Measurements from ENCODE around the gene CCRL2. TPM values are rescaled to one million over a fixed set of nuclear protein-coding genes. Genes with fewer than 3 reads are reported as not detected.
"Not testable (repeated sequence)": the region's sequence is repeated elsewhere in the genome, so short reads cannot be mapped to it uniquely, and the experiment has no call there.

The CCRL2 gene
- total RNA-seq, 1 donor from 2014 or later: 28.5 TPM

DNA sequence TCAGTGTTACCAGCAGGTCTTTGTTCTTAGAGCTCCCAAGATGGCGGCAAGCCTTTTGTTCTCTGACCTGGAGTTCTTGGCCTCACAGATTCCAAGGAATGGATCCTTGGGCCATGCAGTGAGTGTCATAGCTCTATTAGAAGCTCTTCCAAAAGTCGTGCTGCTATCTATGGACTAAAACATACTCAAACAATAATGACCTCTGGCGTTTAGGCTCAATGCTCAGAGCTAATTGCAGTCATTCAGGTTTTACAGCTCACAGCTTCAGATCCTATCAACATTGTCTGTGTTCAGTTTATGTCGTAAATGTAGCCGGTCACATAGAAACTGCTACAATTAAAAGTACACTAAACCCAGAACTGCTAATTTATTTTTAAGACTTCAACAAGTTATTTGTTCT lies 22.2 kb downstream of the CCRL2 start:
- intact Hi-C loops (cut with DNase I): no loop called here
- DNase-seq (no peak), ATAC-seq (no peak)
- Histone ChIP-seq H3K36me3 (no peaks in the 10 kb centered on the region), H3K27me3 (no peaks in the 10 kb centered on the region), H3K4me3 (no peak overlapping the region), H3K9me3 (no peaks in the 10 kb centered on the region), H3K27ac (no peak overlapping the region), H3K4me1 (peaks cover 8% of the 10 kb centered on the region)
- TF ChIP-seq, protein P1, sequence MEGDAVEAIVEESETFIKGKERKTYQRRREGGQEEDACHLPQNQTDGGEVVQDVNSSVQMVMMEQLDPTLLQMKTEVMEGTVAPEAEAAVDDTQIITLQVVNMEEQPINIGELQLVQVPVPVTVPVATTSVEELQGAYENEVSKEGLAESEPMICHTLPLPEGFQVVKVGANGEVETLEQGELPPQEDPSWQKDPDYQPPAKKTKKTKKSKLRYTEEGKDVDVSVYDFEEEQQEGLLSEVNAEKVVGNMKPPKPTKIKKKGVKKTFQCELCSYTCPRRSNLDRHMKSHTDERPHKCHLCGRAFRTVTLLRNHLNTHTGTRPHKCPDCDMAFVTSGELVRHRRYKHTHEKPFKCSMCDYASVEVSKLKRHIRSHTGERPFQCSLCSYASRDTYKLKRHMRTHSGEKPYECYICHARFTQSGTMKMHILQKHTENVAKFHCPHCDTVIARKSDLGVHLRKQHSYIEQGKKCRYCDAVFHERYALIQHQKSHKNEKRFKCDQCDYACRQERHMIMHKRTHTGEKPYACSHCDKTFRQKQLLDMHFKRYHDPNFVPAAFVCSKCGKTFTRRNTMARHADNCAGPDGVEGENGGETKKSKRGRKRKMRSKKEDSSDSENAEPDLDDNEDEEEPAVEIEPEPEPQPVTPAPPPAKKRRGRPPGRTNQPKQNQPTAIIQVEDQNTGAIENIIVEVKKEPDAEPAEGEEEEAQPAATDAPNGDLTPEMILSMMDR (IDR thresholded peaks at IDR 0.05): no peak

DNA sequence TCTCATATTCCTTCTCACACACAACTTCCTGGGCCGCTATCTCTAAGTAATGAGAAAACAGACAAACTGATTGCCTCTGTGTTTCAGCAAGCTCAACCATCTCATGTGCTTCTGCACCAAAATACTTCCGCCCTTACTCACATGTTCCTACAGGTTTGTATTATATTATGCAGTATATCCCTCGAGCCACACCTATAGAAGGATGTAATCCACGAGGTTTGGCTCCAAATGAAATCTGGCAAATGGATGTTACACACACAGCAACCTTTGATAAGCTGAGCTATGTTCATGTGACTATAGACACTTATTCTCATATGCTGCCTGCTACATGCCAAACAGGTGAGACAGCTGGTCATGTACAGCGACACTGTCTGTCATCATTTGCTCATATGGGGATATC lies 22.6 kb downstream of the CCRL2 start:
- Histone ChIP-seq H3K9me3 (no peaks in the 10 kb centered on the region), H3K36me3 (no peaks in the 10 kb centered on the region), H3K27me3 (no peaks in the 10 kb centered on the region), H3K4me1 (peaks cover 8% of the 10 kb centered on the region), H3K27ac (no peak overlapping the region), H3K4me3 (no peak overlapping the region)
- TF ChIP-seq, protein P1 (IDR thresholded peaks at IDR 0.05): no peak
- ATAC-seq (no peak), DNase-seq (no peak)
- intact Hi-C loops (cut with DNase I): no loop called here

DNA sequence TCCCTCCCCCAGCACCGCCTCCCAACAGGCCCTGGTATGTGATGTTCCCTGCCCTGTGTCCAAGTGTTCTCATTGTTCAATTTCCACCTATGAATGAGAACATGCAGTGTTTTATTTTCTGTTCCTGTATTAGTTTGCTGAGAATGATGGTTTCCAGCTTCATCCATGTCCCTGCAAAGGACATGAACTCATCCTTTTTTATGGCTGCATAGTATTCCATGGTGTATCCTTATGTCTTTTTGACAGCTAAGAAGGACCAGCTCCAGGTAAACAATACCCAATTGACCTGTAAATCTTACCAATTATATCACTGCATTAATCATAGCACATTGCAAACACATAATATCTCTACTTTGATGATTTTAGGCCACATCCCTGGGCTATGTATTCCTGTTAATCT lies 23.8 kb downstream of the CCRL2 start:
- intact Hi-C loops (cut with DNase I); H3K9me3 ChIP-seq; H3K27me3 ChIP-seq; DNase-seq; H3K27ac ChIP-seq; H3K4me3 ChIP-seq; ATAC-seq; H3K36me3 ChIP-seq; H3K4me1 ChIP-seq: not testable (repeated sequence)

DNA sequence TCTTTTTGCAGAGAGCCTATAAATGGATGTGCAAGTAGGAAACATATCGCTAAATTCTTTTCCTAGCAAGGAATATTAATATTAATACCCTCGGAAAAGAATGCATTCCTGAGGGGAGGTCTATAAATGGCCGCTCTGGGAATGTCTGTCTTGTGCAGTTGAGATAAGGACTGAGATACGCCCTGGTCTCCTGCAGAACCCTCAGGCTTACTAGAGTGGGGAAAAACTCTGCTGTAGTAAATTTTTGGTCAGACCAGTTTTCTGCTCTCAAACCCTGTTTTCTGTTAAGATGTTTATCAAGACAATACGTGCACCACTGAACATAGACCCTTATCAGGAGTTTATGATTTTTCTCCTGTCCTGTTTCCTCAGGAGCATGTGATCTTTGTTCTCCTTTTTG lies 24.8 kb downstream of the CCRL2 start:
- H3K27ac ChIP-seq; H3K4me3 ChIP-seq; H3K4me1 ChIP-seq; ATAC-seq; DNase-seq; H3K36me3 ChIP-seq; H3K9me3 ChIP-seq; H3K27me3 ChIP-seq; intact Hi-C loops (cut with DNase I): not testable (repeated sequence)

DNA sequence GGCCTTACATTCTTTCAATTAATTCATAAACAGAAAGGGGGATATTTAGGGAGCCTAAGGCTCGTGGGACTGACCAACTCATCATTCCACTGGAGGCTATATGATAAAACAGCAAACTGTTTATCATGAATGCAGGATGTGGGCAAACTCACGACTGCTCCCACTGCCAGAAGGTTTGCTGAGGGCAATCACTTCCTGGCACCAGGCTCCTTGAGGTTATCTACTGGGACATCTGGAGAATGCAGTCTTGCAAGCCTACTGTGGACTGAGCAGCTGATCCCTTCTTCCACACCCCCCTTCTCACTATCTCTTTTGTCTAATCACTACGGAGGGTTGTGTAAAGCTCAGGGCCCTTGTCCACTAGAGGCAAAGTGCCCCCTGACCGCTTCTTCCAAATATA lies 26.1 kb downstream of the CCRL2 start:
- H3K4me1 ChIP-seq; DNase-seq; H3K36me3 ChIP-seq; intact Hi-C loops (cut with DNase I); H3K9me3 ChIP-seq; H3K27ac ChIP-seq; H3K4me3 ChIP-seq; H3K27me3 ChIP-seq; ATAC-seq: not testable (repeated sequence)

DNA sequence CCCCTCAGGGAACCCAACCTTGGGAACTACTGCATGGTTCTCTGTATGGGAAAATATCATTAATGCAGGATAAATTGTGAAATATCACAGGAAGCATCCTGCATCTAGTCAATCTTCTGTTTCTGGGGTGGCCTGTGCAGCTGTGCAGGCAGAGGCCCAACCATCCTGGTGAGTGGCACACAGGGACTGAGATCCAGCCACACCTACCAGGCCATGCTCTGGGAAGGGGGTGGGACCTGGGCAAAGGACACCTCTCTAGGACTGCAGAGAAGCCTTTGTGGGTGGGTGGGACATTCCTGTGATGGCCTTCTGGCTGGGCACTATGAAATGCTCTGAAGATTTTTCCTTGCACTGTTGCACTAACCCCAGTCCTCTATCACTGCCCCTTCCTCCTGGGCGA lies 26.8 kb downstream of the CCRL2 start:
- intact Hi-C loops (cut with DNase I): no loop called here

DNA sequence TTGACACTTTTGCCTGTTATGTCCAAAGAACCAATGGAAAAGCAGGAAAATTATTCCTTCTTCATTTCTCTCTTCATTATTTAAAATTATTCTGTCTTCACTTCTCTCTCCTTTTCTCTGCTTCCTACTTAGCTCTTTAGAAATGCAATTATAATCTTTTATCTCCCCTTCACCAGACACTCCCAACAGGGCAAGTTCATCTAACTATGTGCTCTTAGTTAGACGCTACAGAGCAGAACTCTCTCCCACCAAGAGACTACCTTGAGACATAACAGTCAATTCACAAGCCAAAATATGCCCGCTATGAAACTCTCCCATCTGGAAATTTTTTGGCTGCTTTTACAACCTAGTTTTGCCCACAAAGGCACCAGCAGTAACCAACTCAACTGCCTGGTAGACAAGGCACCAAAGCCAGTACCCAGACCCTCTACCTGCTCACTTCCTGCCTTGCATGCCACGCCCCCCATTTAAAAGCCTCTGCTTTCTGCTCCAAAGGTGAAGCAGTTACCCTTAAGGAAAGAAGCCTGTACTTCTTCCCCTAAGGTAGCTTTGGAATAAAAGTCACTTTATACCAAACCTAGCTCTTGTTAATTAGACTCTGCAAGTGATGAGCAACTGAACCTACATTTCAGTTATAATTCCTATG lies 28.1 kb downstream of the CCRL2 start:
- no peak overlapping the region for H3K27ac ChIP-seq
- no peaks in the 10 kb centered on the region for H3K9me3 ChIP-seq
- ATAC-seq (no peak), DNase-seq (no peak)
- TF ChIP-seq, protein P1 (IDR thresholded peaks at IDR 0.05): no peak
- H3K4me1 ChIP-seq: no peaks in the 10 kb centered on the region
- H3K36me3 ChIP-seq: no peaks in the 10 kb centered on the region
- no peak overlapping the region for H3K4me3 ChIP-seq
- no peaks in the 10 kb centered on the region for H3K27me3 ChIP-seq
- intact Hi-C loops (cut with DNase I): no loop called here

More for the DNA sequence above, 26.8 kb downstream of the CCRL2 start:
- DNase-seq: no peak
- Histone ChIP-seq H3K4me1 (no peaks in the 10 kb centered on the region), H3K27ac (no peak overlapping the region), H3K36me3 (no peaks in the 10 kb centered on the region), H3K9me3 (no peaks in the 10 kb centered on the region), H3K27me3 (no peaks in the 10 kb centered on the region), H3K4me3 (no peak overlapping the region)
- TF ChIP-seq, protein P1 (IDR thresholded peaks at IDR 0.05): no peak
- no peak for ATAC-seq

Measured in upper lobe of right lung (tissue), 1 donor.